Measurements from ENCODE around the gene C11orf97. TPM values are rescaled to one million over a fixed set of nuclear protein-coding genes. Genes with fewer than 3 reads are reported as not detected.

The C11orf97 gene
- total and polyA plus RNA-seq, 2 donors (not counting 3 experiments of a cell fraction or from before 2014, with no cell fraction given): not detected

GRCh38 chr11:94567181-94567670, 55.0 kb downstream of the C11orf97 start, which contains the start of gene PIWIL4:
PIWIL4 (plus strand) TSS chr11:94567368; CDS start chr11:94567519, 151 bp downstream.
- H4K20me1 ChIP-seq (replicated peaks; ENCODE audit: control insufficient read depth, extremely low read depth, insufficient read depth, low read length): no peaks in the 10 kb centered on the region
- H2AFZ ChIP-seq (ENCODE audit: low read depth, low read length): no peak within 1 kb of the TSS
- BruUV-seq (replicated peaks): no TSS peak
- FAIRE-seq: no peak
- ChIA-PET POLR2A (no interaction called here), CTCF (no interaction called here)
- intact Hi-C loops (cut with micrococcal nuclease): no loop called here
- H3K4me2 ChIP-seq (ENCODE audit: insufficient read depth, low read length): no peak within 1 kb of the TSS
- H3K36me3 ChIP-seq (ENCODE audit: control insufficient read depth in 2 of 2, extremely low read depth in 1 of 2, insufficient read depth in 2 of 2, low read length in 2 of 2): no peaks in the 10 kb centered on the region
- no peak within 1 kb of the TSS for H3K4me3 ChIP-seq (replicated peaks in 1 of 3; ENCODE audit: insufficient read depth in 1 of 3, low read depth in 1 of 3, low read length in 3 of 3)
- no peaks in the 10 kb centered on the region for H3K9me3 ChIP-seq (replicated peaks; ENCODE audit: control insufficient read depth, insufficient read depth, low read length)
- DNase-seq (ENCODE audit: low read depth, low spot score): no peak
- no peak within 1 kb of the TSS for H3K27ac ChIP-seq (ENCODE audit: insufficient read depth, low read depth, low read length)
- no peak within 1 kb of the TSS for H3K9ac ChIP-seq (replicated peaks; ENCODE audit: extremely low read depth, insufficient read depth, low read length)
- H3K9me1 ChIP-seq (replicated peaks; ENCODE audit: control insufficient read depth, extremely low read depth, insufficient read depth, low read length): no peaks in the 10 kb centered on the region
- H3K4me1 ChIP-seq (ENCODE audit: control insufficient read depth, extremely low read depth, insufficient read depth, low read length): peaks cover 8% of the 10 kb centered on the region
- dilution Hi-C loops (cut with MboI; ENCODE audit: extremely low pct_ligation_motif_present, low sequenced_read_pairs): no loop called here
- H3K79me2 ChIP-seq (ENCODE audit: control insufficient read depth, insufficient read depth, low read length): no peaks in the 10 kb centered on the region
- H3K27me3 ChIP-seq (ENCODE audit: control insufficient read depth in 2 of 2, insufficient read depth in 2 of 2, low read length in 2 of 2): no peaks in the 10 kb centered on the region
- TF ChIP-seq, protein P1, sequence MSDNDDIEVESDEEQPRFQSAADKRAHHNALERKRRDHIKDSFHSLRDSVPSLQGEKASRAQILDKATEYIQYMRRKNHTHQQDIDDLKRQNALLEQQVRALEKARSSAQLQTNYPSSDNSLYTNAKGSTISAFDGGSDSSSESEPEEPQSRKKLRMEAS (IDR thresholded peaks at IDR 0.05; ENCODE audit: insufficient read depth, insufficient read length): no peak
- TF ChIP-seq FOS (IDR thresholded peaks at IDR 0.05; ENCODE audit: borderline replicate concordance, insufficient read depth, low read length): no peak
- TF ChIP-seq JUN (IDR thresholded peaks at IDR 0.05; ENCODE audit: borderline replicate concordance, insufficient read depth, insufficient read length, low read depth): no peak
- no peak for TF ChIP-seq GATA2 (IDR thresholded peaks at IDR 0.05; ENCODE audit: insufficient read depth, insufficient read length, low read depth, low read length)
- TF ChIP-seq POLR2AphosphoS5 (IDR thresholded peaks at IDR 0.05; ENCODE audit: insufficient read depth, low read depth, low read length): no peak
- TF ChIP-seq POLR2A (IDR thresholded peaks at IDR 0.05; ENCODE audit: low read depth, low read length): no peak
- no peak for TF ChIP-seq MYC (IDR thresholded peaks at IDR 0.05; ENCODE audit: low read depth, low read length)
- TF ChIP-seq, protein P2, sequence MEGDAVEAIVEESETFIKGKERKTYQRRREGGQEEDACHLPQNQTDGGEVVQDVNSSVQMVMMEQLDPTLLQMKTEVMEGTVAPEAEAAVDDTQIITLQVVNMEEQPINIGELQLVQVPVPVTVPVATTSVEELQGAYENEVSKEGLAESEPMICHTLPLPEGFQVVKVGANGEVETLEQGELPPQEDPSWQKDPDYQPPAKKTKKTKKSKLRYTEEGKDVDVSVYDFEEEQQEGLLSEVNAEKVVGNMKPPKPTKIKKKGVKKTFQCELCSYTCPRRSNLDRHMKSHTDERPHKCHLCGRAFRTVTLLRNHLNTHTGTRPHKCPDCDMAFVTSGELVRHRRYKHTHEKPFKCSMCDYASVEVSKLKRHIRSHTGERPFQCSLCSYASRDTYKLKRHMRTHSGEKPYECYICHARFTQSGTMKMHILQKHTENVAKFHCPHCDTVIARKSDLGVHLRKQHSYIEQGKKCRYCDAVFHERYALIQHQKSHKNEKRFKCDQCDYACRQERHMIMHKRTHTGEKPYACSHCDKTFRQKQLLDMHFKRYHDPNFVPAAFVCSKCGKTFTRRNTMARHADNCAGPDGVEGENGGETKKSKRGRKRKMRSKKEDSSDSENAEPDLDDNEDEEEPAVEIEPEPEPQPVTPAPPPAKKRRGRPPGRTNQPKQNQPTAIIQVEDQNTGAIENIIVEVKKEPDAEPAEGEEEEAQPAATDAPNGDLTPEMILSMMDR (IDR thresholded peaks at IDR 0.05; ENCODE audit: extremely low read depth in 1 of 2, insufficient read depth in 1 of 2, low read depth in 1 of 2, low read length in 2 of 2): no peak
